MM.1S (cell line): ENCODE measurements around the gene GNS.

Source experiments
- EZH2 ChIP-seq: fragments of 300-600 bp; sonication (generic); optimal IDR thresholded peaks from 2 replicates; pipeline ENCODE3; 2017; ENCODE audit warnings: low read depth, mild to moderate bottlenecking, antibody characterized with exemption, low read length, mixed read lengths
- EZH2phosphoT487 ChIP-seq: fragments of 300-600 bp; sonication (generic); IDR thresholded peaks from 2 replicates; pipeline ENCODE4 v1.6.1; 2018; ENCODE audit warnings: antibody characterized with exemption, low read length
- TF ChIP-seq, protein P1 (sequence below): fragments of 300-600 bp; sonication (generic); IDR thresholded peaks from 2 replicates; pipeline ENCODE4 v1.5.1; 2016; ENCODE audit warnings: antibody characterized with exemption, low read length, mixed read lengths

DNA sequence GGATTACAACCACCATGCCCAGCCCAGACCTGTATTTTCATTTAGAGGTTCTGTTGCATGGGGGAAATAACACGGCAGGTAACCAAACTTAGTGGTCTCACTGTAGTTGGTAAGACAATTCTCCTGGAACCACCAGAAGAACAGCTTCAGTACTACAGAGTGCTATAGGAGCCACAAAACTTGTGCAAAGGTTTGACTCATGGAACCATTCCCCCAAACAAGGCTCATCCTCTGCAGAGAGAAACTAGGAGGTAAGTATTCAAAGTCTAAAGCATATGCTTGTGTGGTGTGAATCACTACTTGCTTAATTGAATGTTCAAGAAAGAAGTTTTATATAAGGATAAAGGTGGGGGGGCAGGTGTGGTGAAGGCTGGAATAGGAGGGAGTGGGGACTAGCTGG, 58.7 kb downstream of the GNS start:
- TF ChIP-seq, protein P1, sequence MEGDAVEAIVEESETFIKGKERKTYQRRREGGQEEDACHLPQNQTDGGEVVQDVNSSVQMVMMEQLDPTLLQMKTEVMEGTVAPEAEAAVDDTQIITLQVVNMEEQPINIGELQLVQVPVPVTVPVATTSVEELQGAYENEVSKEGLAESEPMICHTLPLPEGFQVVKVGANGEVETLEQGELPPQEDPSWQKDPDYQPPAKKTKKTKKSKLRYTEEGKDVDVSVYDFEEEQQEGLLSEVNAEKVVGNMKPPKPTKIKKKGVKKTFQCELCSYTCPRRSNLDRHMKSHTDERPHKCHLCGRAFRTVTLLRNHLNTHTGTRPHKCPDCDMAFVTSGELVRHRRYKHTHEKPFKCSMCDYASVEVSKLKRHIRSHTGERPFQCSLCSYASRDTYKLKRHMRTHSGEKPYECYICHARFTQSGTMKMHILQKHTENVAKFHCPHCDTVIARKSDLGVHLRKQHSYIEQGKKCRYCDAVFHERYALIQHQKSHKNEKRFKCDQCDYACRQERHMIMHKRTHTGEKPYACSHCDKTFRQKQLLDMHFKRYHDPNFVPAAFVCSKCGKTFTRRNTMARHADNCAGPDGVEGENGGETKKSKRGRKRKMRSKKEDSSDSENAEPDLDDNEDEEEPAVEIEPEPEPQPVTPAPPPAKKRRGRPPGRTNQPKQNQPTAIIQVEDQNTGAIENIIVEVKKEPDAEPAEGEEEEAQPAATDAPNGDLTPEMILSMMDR: no peak
- no peak for TF ChIP-seq EZH2phosphoT487
- no peak for TF ChIP-seq EZH2
